Activated T-cell treated with anti-CD3 and anti-CD28 coated beads, Interleukin-2, amount 50 U/mL, for 4 hours (primary cell): ENCODE results near the gene TTC1. TPM values are rescaled to one million over a fixed set of nuclear protein-coding genes. Genes with fewer than 3 reads are reported as not detected.

ENCODE experiments used
- ATAC-seq, 2 donors: fragments of 200-7000 bp; cut with Tn5 transposase; one replicate each; pipeline ENCODE4 v1.10.0; 2021
- DNase-seq: peaks from one replicate; pipeline ENCODE4 v3.0.0-alpha.2; 2020
- H3K27me3 Mint-ChIP-seq: one replicate; pipeline ENCODE4 v1.8.0; 2021; ENCODE audit warnings: low read depth, mixed read lengths
- H3K36me3 Mint-ChIP-seq: one replicate; pipeline ENCODE4 v1.8.0; 2022; ENCODE audit warnings: mixed read lengths; ENCODE audit not compliant: insufficient read depth
- H3K4me1 Mint-ChIP-seq: one replicate; pipeline ENCODE4 v1.8.0; 2021; ENCODE audit warnings: low read depth, mixed read lengths
- H3K4me3 Mint-ChIP-seq: one replicate; pipeline ENCODE4 v1.8.0; 2021; ENCODE audit warnings: mild to moderate bottlenecking, moderate library complexity, mixed read lengths
- H3K9me3 Mint-ChIP-seq: one replicate; pipeline ENCODE4 v1.8.0; 2021; ENCODE audit warnings: mixed read lengths
- total RNA-seq, 3 donors: library from RNA; stranded (reverse); gene quantifications; one replicate each; pipeline ENCODE4 v1.2.1, GENCODE V29; 2021

Gene TTC1
- total RNA-seq, 3 donors from 2014 or later: 88.5 to 88.6 (median 88.6) TPM

GRCh38 chr5:160020266-160020770, 11.4 kb downstream of the TTC1 start:
- Mint-ChIP-seq H3K9me3 (no peaks in the 10 kb centered on the region), H3K4me1 (peaks cover 29% of the 10 kb centered on the region), H3K4me3 (no peak overlapping the region), H3K36me3 (peaks cover 31% of the 10 kb centered on the region), H3K27me3 (no peaks in the 10 kb centered on the region)
- no peak for DNase-seq
- ATAC-seq: no peak

GRCh38 chr5:160020964-160021363, 12.0 kb downstream of the TTC1 start:
- peaks cover 34% of the 10 kb centered on the region for H3K4me1 Mint-ChIP-seq
- DNase-seq (no peak), ATAC-seq (no peak)
- H3K4me3 Mint-ChIP-seq: no peak overlapping the region
- peaks cover 31% of the 10 kb centered on the region for H3K36me3 Mint-ChIP-seq
- no peaks in the 10 kb centered on the region for H3K9me3 Mint-ChIP-seq
- no peaks in the 10 kb centered on the region for H3K27me3 Mint-ChIP-seq

- peak; percentile 40 for DNase-seq
Observed at GRCh38 chr5:160021831-160022446, 13.0 kb downstream of the TTC1 start.

GRCh38 chr5:160023007-160023907, 14.3 kb downstream of the TTC1 start:
- H3K4me1 Mint-ChIP-seq: peaks cover 39% of the 10 kb centered on the region
- H3K36me3 Mint-ChIP-seq: peaks cover 34% of the 10 kb centered on the region
- no peak overlapping the region for H3K4me3 Mint-ChIP-seq
- DNase-seq: no peak
- no peaks in the 10 kb centered on the region for H3K9me3 Mint-ChIP-seq
- no peak for ATAC-seq
- no peaks in the 10 kb centered on the region for H3K27me3 Mint-ChIP-seq

More at GRCh38 chr5:160021831-160022446, 13.0 kb downstream of the TTC1 start:
- Mint-ChIP-seq H3K9me3 (no peaks in the 10 kb centered on the region), H3K4me3 (no peak overlapping the region), H3K36me3 (peaks cover 30% of the 10 kb centered on the region), H3K4me1 (peaks cover 36% of the 10 kb centered on the region), H3K27me3 (no peaks in the 10 kb centered on the region)
- peak; percentile 84 to 89 for ATAC-seq

- Mint-ChIP-seq H3K4me3 (no peak overlapping the region), H3K9me3 (no peaks in the 10 kb centered on the region), H3K4me1 (peaks cover 35% of the 10 kb centered on the region), H3K36me3 (peaks cover 29% of the 10 kb centered on the region), H3K27me3 (no peaks in the 10 kb centered on the region)
- DNase-seq (no peak), ATAC-seq (no peak)
Observed at GRCh38 chr5:160023908-160024630, 15.1 kb downstream of the TTC1 start.

- Mint-ChIP-seq H3K4me1 (peaks cover 14% of the 10 kb centered on the region), H3K9me3 (no peaks in the 10 kb centered on the region), H3K27me3 (no peaks in the 10 kb centered on the region), H3K4me3 (no peak overlapping the region), H3K36me3 (peaks cover 31% of the 10 kb centered on the region)
- DNase-seq (no peak), ATAC-seq (no peak)
Observed at GRCh38 chr5:160029004-160029403, 20.1 kb downstream of the TTC1 start.

- Mint-ChIP-seq H3K4me1 (peaks cover 14% of the 10 kb centered on the region), H3K9me3 (no peaks in the 10 kb centered on the region), H3K4me3 (no peak overlapping the region), H3K27me3 (no peaks in the 10 kb centered on the region), H3K36me3 (peaks cover 31% of the 10 kb centered on the region)
- no peak for ATAC-seq
- no peak for DNase-seq
Observed at GRCh38 chr5:160029540-160030139, 20.7 kb downstream of the TTC1 start.

GRCh38 chr5:160030631-160031377, 21.9 kb downstream of the TTC1 start:
- Mint-ChIP-seq H3K4me3 (no peak overlapping the region), H3K9me3 (no peaks in the 10 kb centered on the region), H3K4me1 (peaks cover 11% of the 10 kb centered on the region), H3K27me3 (no peaks in the 10 kb centered on the region), H3K36me3 (peaks cover 32% of the 10 kb centered on the region)
- ATAC-seq (no peak), DNase-seq (no peak)

GRCh38 chr5:160033546-160034252, 24.8 kb downstream of the TTC1 start:
- no peak overlapping the region for H3K4me3 Mint-ChIP-seq
- peaks cover 32% of the 10 kb centered on the region for H3K36me3 Mint-ChIP-seq
- no peaks in the 10 kb centered on the region for H3K27me3 Mint-ChIP-seq
- H3K4me1 Mint-ChIP-seq: peaks cover 2% of the 10 kb centered on the region
- DNase-seq (no peak), ATAC-seq (no peak)
- no peaks in the 10 kb centered on the region for H3K9me3 Mint-ChIP-seq

- no peaks in the 10 kb centered on the region for H3K27me3 Mint-ChIP-seq
- DNase-seq (no peak), ATAC-seq (no peak)
- H3K4me3 Mint-ChIP-seq: no peak overlapping the region
- peaks cover 24% of the 10 kb centered on the region for H3K36me3 Mint-ChIP-seq
- H3K9me3 Mint-ChIP-seq: no peaks in the 10 kb centered on the region
- no peaks in the 10 kb centered on the region for H3K4me1 Mint-ChIP-seq
Observed at GRCh38 chr5:160036243-160036642, 27.3 kb downstream of the TTC1 start.

GRCh38 chr5:160036884-160037283, 27.9 kb downstream of the TTC1 start:
- no peak overlapping the region for H3K4me3 Mint-ChIP-seq
- ATAC-seq (no peak), DNase-seq (no peak)
- no peaks in the 10 kb centered on the region for H3K9me3 Mint-ChIP-seq
- H3K4me1 Mint-ChIP-seq: no peaks in the 10 kb centered on the region
- H3K36me3 Mint-ChIP-seq: peaks cover 24% of the 10 kb centered on the region
- H3K27me3 Mint-ChIP-seq: no peaks in the 10 kb centered on the region

- H3K36me3 Mint-ChIP-seq: peaks cover 36% of the 10 kb centered on the region
- no peaks in the 10 kb centered on the region for H3K9me3 Mint-ChIP-seq
- ATAC-seq (no peak), DNase-seq (no peak)
- no peak overlapping the region for H3K4me3 Mint-ChIP-seq
- no peaks in the 10 kb centered on the region for H3K27me3 Mint-ChIP-seq
- H3K4me1 Mint-ChIP-seq: no peaks in the 10 kb centered on the region
Observed at GRCh38 chr5:160039810-160040470, 31.0 kb downstream of the TTC1 start.

- no peak overlapping the region for H3K4me3 Mint-ChIP-seq
- H3K9me3 Mint-ChIP-seq: no peaks in the 10 kb centered on the region
Observed at GRCh38 chr5:160040471-160040835, 31.5 kb downstream of the TTC1 start.

More at GRCh38 chr5:160040471-160040835, 31.5 kb downstream of the TTC1 start:
- DNase-seq (no peak), ATAC-seq (no peak)
- Mint-ChIP-seq H3K36me3 (peaks cover 35% of the 10 kb centered on the region), H3K27me3 (no peaks in the 10 kb centered on the region), H3K4me1 (no peaks in the 10 kb centered on the region)
